Colonic mucosa (tissue), 4 donors: Measurements from ENCODE around the gene CFAP61. TPM values are rescaled to one million over a fixed set of nuclear protein-coding genes. Genes with fewer than 3 reads are reported as not detected.
A peak's percentile ranks its signal among the peaks of the same experiment; 100 is the strongest.

Source experiments
- DNase-seq: peaks from one replicate; pipeline ENCODE4 v3.0.0-alpha.2; 2020
- H3K27ac ChIP-seq: fragments of 200-600 bp; one replicate; pipeline ENCODE4 v1.8.0; 2021
- H3K27me3 ChIP-seq: fragments of 200-600 bp; one replicate; pipeline ENCODE4 v1.8.0; 2021
- H3K36me3 ChIP-seq: fragments of 200-600 bp; one replicate; pipeline ENCODE4 v1.8.0; 2021
- H3K4me1 ChIP-seq: fragments of 200-600 bp; one replicate; pipeline ENCODE4 v1.8.0; 2021; ENCODE audit warnings: mild to moderate bottlenecking
- H3K4me3 ChIP-seq: fragments of 200-600 bp; one replicate; pipeline ENCODE4 v1.8.0; 2021
- H3K9ac ChIP-seq, 2 donors: one replicate each; pipeline ENCODE4 v1.7.0; 2013; ENCODE audit warnings: control low read depth in 2 of 2, low read depth in 2 of 2, low read length in 2 of 2
- H3K9me3 ChIP-seq: fragments of 200-600 bp; one replicate; pipeline ENCODE4 v1.8.0; 2021
- intact Hi-C: fragments of 100-400 bp; cut with DNase I; formaldehyde crosslinking; loops from one replicate; pipeline ENCODE4 v1.14.1; 2022
- total RNA-seq, 2 donors: library from RNA; stranded (reverse); fragmentation: NEBNext Ultra II Directional in 1 of 2; extraction: Animal tissue kit (Norgen Biotek cat#: 25700) in 1 of 2; gene quantifications; one replicate each; pipeline ENCODE4 v1.2.1, GENCODE V29; 2021
- TF ChIP-seq, protein P1 (sequence below): fragments of 200-600 bp; IDR thresholded peaks from one replicate; pipeline ENCODE4 v1.8.0; 2022; ENCODE audit warnings: antibody characterized with exemption, mild to moderate bottlenecking
- donor health status: healthy.
- donor health status: DM: no; HTN: no; CAD: no.
- donor health status: DM: no; HTN: no; CAD: no.

CFAP61 gene
- total RNA-seq, 2 donors from 2014 or later, result 0.32 TPM; not detected in 1

DNA sequence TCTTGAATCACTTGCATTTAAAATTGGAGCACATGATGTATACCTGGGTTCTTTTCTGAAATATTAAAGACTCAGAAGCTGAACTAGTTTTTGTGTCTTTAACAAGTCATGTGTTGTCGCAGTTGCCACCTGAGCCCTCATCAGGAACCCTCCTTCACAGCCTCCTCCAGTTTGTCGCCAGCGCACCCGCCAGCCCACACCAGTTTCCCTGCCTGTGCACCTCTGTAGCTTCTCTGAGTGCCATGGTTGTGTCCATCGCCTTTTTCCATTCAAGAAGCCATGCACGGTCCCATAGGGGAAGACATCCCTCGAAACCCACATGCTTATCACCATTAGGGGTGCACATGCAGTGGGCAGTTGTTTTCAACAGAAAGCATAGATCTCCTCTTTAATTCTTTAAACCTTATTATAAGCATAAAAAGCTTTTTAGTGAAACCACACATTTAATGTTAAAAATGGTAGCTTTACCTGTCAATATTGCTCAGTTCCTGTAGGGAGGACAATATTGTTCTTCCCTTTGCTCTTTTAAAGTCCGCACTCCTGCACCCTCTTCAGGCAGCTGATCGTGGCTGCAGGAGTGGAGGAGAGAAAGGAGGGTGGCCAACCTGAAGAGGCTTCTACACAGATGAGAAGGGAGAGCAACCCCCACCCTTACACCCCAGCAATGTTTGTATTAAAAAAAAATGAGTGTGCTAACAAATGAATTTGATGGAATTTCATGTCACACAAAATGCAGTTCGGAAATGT is 121.9 kb downstream of the CFAP61 start:
- Histone ChIP-seq H3K36me3 (no peaks in the 10 kb centered on the region), H3K4me1 (no peaks in the 10 kb centered on the region), H3K9me3 (no peaks in the 10 kb centered on the region), H3K9ac (no peak overlapping the region), H3K4me3 (no peak overlapping the region), H3K27ac (no peak overlapping the region), H3K27me3 (no peaks in the 10 kb centered on the region)
- intact Hi-C loops, result no loop called here
- DNase-seq, result no peak
- TF ChIP-seq, protein P1, sequence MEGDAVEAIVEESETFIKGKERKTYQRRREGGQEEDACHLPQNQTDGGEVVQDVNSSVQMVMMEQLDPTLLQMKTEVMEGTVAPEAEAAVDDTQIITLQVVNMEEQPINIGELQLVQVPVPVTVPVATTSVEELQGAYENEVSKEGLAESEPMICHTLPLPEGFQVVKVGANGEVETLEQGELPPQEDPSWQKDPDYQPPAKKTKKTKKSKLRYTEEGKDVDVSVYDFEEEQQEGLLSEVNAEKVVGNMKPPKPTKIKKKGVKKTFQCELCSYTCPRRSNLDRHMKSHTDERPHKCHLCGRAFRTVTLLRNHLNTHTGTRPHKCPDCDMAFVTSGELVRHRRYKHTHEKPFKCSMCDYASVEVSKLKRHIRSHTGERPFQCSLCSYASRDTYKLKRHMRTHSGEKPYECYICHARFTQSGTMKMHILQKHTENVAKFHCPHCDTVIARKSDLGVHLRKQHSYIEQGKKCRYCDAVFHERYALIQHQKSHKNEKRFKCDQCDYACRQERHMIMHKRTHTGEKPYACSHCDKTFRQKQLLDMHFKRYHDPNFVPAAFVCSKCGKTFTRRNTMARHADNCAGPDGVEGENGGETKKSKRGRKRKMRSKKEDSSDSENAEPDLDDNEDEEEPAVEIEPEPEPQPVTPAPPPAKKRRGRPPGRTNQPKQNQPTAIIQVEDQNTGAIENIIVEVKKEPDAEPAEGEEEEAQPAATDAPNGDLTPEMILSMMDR, result no peak

DNA sequence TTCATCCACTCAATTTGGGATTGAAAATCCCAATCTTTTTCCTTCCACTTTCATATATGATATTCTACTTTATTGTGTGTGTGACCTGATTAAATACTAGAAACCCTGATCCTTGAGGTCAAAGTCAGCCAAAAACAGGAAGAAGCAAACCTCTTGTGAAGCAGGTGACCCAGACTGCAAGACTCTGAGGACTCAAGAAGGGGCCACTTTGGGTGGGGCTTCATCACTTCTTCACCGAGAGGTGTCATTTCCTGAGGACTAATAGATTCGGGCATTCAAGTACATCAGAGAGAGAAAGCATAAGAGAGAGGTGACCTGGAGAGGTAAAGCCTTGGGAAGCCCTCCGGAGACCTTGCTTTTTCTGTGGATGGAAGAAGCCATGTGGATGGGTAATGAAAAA is 129.0 kb downstream of the CFAP61 start:
- H3K9me3 ChIP-seq, result no peaks in the 10 kb centered on the region
- TF ChIP-seq, protein P1, result no peak
- no peak overlapping the region for H3K27ac ChIP-seq
- no peak for DNase-seq
- no peaks in the 10 kb centered on the region for H3K4me1 ChIP-seq
- H3K27me3 ChIP-seq, result no peaks in the 10 kb centered on the region
- H3K9ac ChIP-seq, result no peak overlapping the region
- intact Hi-C loops, result no loop called here
- no peaks in the 10 kb centered on the region for H3K36me3 ChIP-seq
- no peak overlapping the region for H3K4me3 ChIP-seq

DNA sequence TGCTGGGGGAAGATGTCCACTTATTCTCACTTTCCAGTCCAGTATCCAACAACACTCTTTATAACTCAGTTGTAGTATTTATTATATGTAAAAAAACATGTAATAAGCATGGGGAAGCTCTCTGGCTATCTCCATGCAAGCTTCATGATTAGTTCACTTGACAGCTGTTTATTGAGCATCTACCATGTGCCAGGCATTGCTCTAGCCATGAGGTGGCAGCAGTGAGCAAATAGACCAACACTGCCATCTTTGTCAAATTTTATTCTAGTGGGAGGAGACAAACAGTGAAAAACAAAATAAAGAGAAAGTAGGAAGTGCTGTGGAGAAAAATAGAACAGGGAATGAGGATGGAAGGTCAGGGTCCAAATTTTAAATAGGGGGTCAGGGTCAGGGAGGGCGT is 131.8 kb downstream of the CFAP61 start:
- no peaks in the 10 kb centered on the region for H3K9me3 ChIP-seq
- TF ChIP-seq, protein P1, result peak; percentile 36
- H3K27ac ChIP-seq, result no peak overlapping the region
- no peaks in the 10 kb centered on the region for H3K4me1 ChIP-seq
- no peaks in the 10 kb centered on the region for H3K36me3 ChIP-seq
- H3K4me3 ChIP-seq, result no peak overlapping the region
- H3K27me3 ChIP-seq, result no peaks in the 10 kb centered on the region
- intact Hi-C loops, result no loop called here
- no peak overlapping the region for H3K9ac ChIP-seq
- DNase-seq, result no peak

DNA sequence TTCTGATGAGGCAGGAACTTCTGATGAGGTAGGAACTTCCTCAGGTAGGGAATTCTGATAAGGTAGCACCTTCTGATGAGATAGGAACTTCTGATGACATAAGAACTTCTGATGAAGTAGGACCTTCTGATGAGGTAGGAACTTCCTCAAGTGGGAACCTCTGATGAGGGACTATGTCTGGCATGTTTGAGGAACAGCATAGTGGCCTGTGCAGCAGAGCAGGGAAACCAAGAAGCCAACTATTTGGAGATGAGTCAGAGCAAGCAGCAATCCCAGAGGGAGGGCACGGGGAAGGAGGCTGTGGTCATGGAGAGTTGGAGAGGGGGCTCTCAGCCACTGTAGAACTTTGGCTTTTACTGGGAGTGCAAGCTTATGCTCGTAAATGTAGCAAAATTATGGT is 132.4 kb downstream of the CFAP61 start:
- intact Hi-C loops, result no loop called here
- TF ChIP-seq, protein P1, result no peak
- Histone ChIP-seq H3K9me3 (no peaks in the 10 kb centered on the region), H3K27me3 (no peaks in the 10 kb centered on the region), H3K9ac (no peak overlapping the region), H3K36me3 (no peaks in the 10 kb centered on the region), H3K27ac (no peak overlapping the region), H3K4me3 (no peak overlapping the region), H3K4me1 (no peaks in the 10 kb centered on the region)
- DNase-seq, result no peak

DNA sequence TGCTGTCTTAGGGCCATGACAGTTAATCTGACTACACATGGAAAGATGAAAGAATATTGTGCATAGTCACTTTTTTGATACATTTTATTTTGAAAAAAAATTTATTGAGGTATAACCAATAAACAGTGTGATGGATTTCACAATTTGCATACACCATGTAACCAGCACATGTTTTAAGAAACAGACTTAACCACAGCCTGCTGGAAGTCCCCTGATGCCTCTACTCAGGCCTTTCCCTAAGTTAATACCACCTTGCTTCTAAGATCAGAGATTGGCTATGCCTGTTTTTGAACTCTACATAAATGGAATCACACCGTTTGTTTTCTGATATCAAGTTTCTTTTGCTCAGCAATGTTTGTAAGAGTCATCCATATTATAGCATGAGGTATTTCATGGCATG is 136.3 kb downstream of the CFAP61 start:
- H3K9me3 ChIP-seq, result no peaks in the 10 kb centered on the region
- H3K9ac ChIP-seq, result no peak overlapping the region
- no peaks in the 10 kb centered on the region for H3K36me3 ChIP-seq
- H3K27me3 ChIP-seq, result no peaks in the 10 kb centered on the region
- TF ChIP-seq, protein P1, result no peak
- intact Hi-C loops, result no loop called here
- no peak overlapping the region for H3K4me3 ChIP-seq
- DNase-seq, result no peak
- no peak overlapping the region for H3K27ac ChIP-seq
- no peaks in the 10 kb centered on the region for H3K4me1 ChIP-seq
